GM21576 (cell line): ENCODE results near the gene POLR1A.

Source experiments
- ATAC-seq: cut with Tn5 transposase; IDR thresholded peaks from one replicate; pipeline ENCODE4 v1.9.1; 2021; ENCODE audit warnings: mild to moderate bottlenecking, moderate library complexity; ENCODE audit not compliant: unreplicated experiment

POLR1A gene

GRCh38 chr2:86105252-86105968 lies at the start of gene POLR1A:
TSS of gene POLR1A (minus strand) at chr2:86105886. CDS start at chr2:86105776, 110 bp downstream.
- ATAC-seq, result peak; percentile 68

- no peak for ATAC-seq
Observed at GRCh38 chr2:86150502-86150901, 44.8 kb upstream of the POLR1A start.

GRCh38 chr2:86147793-86148192 lies 42.1 kb upstream of the POLR1A start:
- ATAC-seq, result no peak

GRCh38 chr2:86143926-86144685 lies 38.4 kb upstream of the POLR1A start:
- ATAC-seq, result no peak

GRCh38 chr2:86143307-86143706 lies 37.6 kb upstream of the POLR1A start:
- ATAC-seq, result no peak

- no peak for ATAC-seq
Observed at GRCh38 chr2:86142436-86143257, 37.0 kb upstream of the POLR1A start.

GRCh38 chr2:86140969-86141392 lies 35.3 kb upstream of the POLR1A start:
- no peak for ATAC-seq

GRCh38 chr2:86139981-86140380 lies 34.3 kb upstream of the POLR1A start:
- no peak for ATAC-seq

GRCh38 chr2:86138736-86139625 lies 33.3 kb upstream of the POLR1A start:
- no peak for ATAC-seq

- ATAC-seq, result no peak
Observed at GRCh38 chr2:86136141-86136540, 30.5 kb upstream of the POLR1A start.

GRCh38 chr2:86135653-86136052 lies 30.0 kb upstream of the POLR1A start:
- no peak for ATAC-seq

GRCh38 chr2:86134709-86135108 lies 29.0 kb upstream of the POLR1A start:
- ATAC-seq, result no peak

GRCh38 chr2:86124683-86125082 lies 19.0 kb upstream of the POLR1A start:
- ATAC-seq, result no peak

- ATAC-seq, result no peak
Observed at GRCh38 chr2:86123328-86123925, 17.7 kb upstream of the POLR1A start.

GRCh38 chr2:86118130-86118529 lies 12.4 kb upstream of the POLR1A start:
- ATAC-seq, result no peak

GRCh38 chr2:86107031-86107430 lies 1.3 kb upstream of the POLR1A start:
- no peak for ATAC-seq

- peak; percentile 84 for ATAC-seq
Observed at GRCh38 chr2:86105969-86106945, 571 bp upstream of the POLR1A start, which contains the start of gene PTCD3. TSS of gene PTCD3 (plus strand) at chr2:86106235. CDS start at chr2:86106248, 13 bp downstream.

GRCh38 chr2:86102157-86102556 lies 3.5 kb downstream of the POLR1A start:
- no peak for ATAC-seq

- no peak for ATAC-seq
Observed at GRCh38 chr2:86097913-86098312, 7.8 kb downstream of the POLR1A start.
